GOT3 (cell line): ENCODE results near the gene KAT2B.

ENCODE experiments used
- DNase-seq: peaks from one replicate; lab custom pipeline; 2025; ENCODE audit warnings: mixed read lengths; lab: John Stamatoyannopoulos, UW

The KAT2B gene

GRCh38 chr3:20096135-20096685 lies 56.0 kb downstream of the KAT2B start:
- DNase-seq = no peak

DNA sequence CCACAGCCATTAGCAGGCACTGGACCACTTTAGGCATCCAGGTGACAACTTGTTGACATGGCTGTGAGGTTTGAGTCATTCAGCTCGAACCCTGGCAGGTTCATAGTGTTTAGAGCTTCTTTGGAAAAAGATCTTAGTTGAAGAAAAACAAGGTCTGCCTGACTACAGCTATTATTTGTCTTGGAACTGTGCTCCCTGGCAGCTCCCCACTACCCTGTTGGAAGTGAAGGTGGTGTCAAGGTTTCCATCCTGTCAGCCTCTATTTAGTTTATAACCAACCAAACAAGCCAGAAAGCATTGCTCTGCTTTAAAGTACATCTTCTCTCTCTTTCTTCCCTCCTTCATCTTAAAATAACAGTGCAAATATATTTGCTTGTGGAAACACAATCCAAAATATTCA lies 56.8 kb downstream of the KAT2B start:
- no peak for DNase-seq

- no peak for DNase-seq
Observed at GRCh38 chr3:20099060-20099459, 58.8 kb downstream of the KAT2B start.

- DNase-seq = no peak
Observed at GRCh38 chr3:20100151-20100550, 59.9 kb downstream of the KAT2B start.

DNA sequence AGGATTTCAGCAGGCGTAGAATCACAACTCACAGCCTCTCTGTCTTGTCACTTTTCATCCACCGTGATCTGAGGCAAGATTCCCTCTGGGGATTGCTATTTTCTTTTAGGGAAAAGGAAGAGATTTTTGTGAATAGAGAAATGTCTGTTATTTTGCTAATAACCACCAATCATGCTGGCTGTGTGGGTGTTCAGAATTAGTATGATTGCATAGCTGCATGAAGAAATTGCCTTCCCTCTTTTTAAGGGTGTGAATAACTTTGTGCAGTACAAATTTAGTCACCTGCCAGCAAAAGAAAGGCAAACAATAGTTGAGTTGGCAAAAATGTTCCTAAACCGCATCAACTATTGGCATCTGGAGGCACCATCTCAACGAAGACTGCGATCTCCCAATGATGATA lies 60.8 kb downstream of the KAT2B start:
- no peak for DNase-seq

DNA sequence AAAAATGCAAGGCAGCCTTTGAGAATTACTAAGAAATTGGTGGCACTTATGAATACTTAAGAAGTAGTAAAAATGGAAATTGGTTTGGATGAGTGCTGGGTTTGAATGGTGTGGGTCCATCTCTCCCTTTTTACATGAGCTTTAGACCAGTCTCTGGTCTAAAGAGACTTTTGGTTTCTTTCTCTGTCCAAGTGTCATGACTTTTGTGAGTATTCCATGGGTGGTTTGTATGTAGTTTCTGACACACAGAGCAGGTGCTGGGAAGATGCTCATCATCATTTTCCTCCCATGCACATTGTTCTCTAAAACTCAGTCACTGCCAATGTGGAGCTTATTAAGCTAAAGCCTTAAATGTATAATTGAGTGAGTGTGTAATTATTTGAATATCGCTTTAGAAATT lies 63.5 kb downstream of the KAT2B start:
- DNase-seq = no peak

DNA sequence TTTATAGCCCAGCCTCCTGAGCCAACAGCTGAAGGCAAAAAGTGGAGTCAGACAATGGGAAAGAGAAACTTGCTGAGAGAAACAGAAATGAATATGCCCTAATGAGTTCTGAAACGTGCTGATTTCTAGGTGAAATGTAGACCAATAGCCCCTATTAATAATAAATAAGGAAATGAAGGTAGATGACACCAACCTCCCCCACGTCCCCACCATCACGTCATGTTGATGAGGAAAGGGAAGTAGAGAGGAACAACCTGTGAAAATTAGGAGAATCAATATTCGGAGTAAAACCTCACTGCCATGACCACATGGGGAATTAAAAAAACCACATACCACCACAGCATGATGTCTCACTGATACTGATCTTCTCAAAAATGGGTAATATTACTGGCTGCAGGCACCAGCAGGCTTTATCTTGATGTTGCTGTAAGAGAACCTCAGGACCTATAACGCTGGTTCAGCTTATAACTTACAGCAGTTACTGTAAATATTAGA lies 64.0 kb downstream of the KAT2B start:
- DNase-seq = no peak

DNA sequence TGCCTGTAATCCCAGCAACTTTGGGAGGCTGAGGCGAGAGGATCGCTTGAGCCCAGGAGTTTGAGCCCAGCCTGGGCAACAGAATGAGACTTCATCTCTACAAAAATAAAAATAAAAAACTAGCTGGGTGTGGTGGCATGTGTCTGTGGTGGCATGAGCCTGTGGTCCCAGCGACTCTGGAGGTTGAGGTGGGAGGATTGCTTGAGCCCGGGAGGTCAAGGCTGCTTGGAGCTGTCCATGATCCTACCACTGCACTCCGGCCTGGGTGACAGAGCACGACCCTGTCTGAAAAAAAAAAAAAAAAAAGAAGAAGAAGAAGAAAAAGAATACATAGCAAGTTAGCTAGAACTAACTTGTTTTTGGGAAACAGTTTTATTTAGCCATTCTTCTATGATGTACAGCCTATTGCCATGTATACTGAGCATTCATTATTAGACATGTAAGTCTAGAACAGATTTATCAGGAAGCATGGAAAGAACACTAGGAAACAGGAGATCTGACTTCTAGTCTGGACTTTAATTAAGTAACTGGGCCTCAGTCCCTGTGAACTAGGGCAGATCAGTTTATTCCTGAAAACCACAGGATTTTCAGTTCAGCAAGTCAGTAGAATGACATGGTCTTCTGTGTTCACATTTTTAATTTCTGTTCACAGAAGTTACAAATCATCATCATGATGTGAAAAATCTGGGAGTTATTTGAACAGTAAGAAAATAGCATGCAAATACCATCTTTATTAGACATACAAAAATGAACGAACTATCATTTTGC lies 65.5 kb downstream of the KAT2B start:
- DNase-seq = no peak

DNA sequence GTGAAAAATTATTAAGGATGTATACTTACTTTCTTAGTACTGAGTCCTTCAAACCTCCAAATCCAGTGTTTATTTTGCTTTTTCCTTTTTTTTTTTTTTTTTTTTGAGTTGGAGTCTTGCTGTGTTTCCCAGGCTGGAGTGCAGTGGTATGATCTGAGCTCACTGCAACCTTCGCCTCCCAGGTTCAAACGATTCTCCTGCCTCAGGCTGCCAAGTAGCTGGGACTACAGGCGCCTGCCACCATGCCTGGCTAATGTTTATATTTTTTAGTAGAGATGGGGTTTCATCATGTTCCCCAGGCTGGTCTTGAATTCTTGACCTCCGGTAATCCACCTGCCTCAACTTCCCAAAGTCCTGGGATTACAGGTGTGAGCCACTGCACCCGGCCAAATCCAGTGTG lies 67.5 kb downstream of the KAT2B start:
- DNase-seq = no peak

GRCh38 chr3:20108869-20109268 lies 68.6 kb downstream of the KAT2B start:
- DNase-seq = no peak

- no peak for DNase-seq
Observed at GRCh38 chr3:20110826-20111225, 70.6 kb downstream of the KAT2B start.

GRCh38 chr3:20111836-20112235 lies 71.6 kb downstream of the KAT2B start:
- DNase-seq = no peak

DNA sequence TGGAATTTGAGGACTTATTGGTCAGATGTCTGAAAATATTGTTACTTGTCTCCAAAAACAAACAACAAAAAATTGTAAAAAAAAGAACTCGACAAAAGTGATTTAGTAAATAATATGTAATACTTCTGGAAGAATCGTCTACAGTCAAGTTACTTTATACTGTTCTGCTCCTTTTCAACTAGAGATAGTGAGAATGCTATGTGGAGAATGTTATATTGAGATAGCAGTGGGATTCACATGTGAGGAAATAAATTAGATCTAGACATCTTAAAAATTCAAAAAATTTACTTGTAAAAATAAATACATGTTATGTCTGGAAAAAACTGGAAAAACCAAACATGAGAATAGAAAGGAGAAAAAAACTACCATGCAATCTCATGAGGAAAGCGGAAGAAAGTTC lies 80.8 kb downstream of the KAT2B start:
- DNase-seq = no peak

- DNase-seq = no peak
Observed at GRCh38 chr3:20123131-20123652, 82.9 kb downstream of the KAT2B start.

- no peak for DNase-seq
Observed at GRCh38 chr3:20125289-20125688, 85.0 kb downstream of the KAT2B start.

GRCh38 chr3:20125897-20126296 lies 85.7 kb downstream of the KAT2B start:
- no peak for DNase-seq

- no peak for DNase-seq
Observed at GRCh38 chr3:20128358-20128757, 88.1 kb downstream of the KAT2B start.

- DNase-seq = no peak
Observed at GRCh38 chr3:20130106-20130505, 89.9 kb downstream of the KAT2B start.

DNA sequence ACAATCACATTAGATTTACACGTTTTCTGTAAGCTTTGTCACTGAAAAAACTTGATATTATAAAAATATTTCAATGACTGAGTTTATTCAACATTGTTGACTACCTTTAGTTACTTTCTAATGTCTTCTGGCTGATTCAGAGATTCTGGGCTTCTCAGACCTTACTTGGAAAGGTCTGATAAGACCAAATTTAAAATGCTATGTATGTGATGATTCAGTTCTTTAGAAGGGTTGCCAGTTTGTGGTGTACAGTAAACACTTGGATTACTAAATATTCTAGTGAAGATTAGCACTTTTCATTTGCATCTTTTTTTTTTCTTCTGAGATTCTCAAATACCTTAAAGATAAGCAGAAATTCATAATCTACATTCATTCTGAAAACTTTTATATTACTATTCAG lies 96.0 kb downstream of the KAT2B start:
- DNase-seq = no peak

- no peak for DNase-seq
Observed at GRCh38 chr3:20137647-20138046, 97.4 kb downstream of the KAT2B start.

GRCh38 chr3:20140881-20141280 lies 100.6 kb downstream of the KAT2B start:
- DNase-seq = no peak

DNA sequence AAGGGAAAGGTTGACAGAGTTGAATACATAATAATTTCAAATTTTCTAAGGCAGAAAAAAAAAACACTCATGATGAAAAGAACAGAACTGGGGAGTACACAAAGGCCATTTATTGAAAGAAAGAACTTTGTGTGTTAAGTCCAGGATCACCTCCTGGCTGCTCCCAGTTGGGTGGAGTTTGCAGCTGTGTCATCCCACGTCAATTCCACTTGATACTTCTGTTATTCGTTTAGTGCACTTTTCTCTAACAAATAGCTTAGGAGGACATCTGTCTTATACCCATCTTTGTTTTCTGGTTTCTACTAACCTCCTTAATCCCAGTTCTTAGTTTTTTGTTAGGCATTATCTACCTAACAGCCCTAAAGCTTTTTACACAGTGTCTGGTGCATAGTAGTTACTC lies 101.1 kb downstream of the KAT2B start:
- no peak for DNase-seq

- no peak for DNase-seq
Observed at GRCh38 chr3:20141851-20142250, 101.6 kb downstream of the KAT2B start.

- DNase-seq = no peak
Observed at GRCh38 chr3:20142517-20142916, 102.3 kb downstream of the KAT2B start.
